Measurements from ENCODE around the gene AIM2. TPM values are rescaled to one million over a fixed set of nuclear protein-coding genes. Genes with fewer than 3 reads are reported as not detected.

AIM2 gene
- total RNA-seq, 3 donors from 2014 or later (not counting 1 experiment from before 2014, with no cell fraction given): 1.1 TPM; not detected in 2

- no peaks in the 10 kb centered on the region for H3K36me3 Mint-ChIP-seq
- H3K36me3 ChIP-seq (ENCODE audit: control insufficient read depth, insufficient read depth, low read length): no peaks in the 10 kb centered on the region
- peaks cover 8 to 16% of the 10 kb centered on the region in 2 donors for H3K4me1 Mint-ChIP-seq
- no peak for DNase-seq
- H3K9me3 ChIP-seq (ENCODE audit: control insufficient read depth, insufficient read depth, low read length): no peaks in the 10 kb centered on the region
- no peak for TF ChIP-seq CTCF (IDR thresholded peaks at IDR 0.05)
- no peak for ATAC-seq
- no peak overlapping the region for H3K27ac ChIP-seq (ENCODE audit: low read length)
- H3K27ac Mint-ChIP-seq: no peak overlapping the region
- WGBS (ENCODE audit: insufficient coverage): 100% methylated on average over 1 of the region's 1 CpG
- no peak overlapping the region for H3K4me3 Mint-ChIP-seq
- H3K27me3 Mint-ChIP-seq (ENCODE audit: low read depth in 2 of 2): peaks cover 16 to 22% of the 10 kb centered on the region in 2 donors
- H3K4me3 ChIP-seq (ENCODE audit: low read length): no peak overlapping the region
- no peaks in the 10 kb centered on the region for H3K9me3 Mint-ChIP-seq
- intact Hi-C loops (cut with micrococcal nuclease): loop anchor here (10.0 kb wide), 2 partner anchors 285 to 985 kb away; no protein-coding TSS in a partner anchor
- H3K27me3 ChIP-seq (ENCODE audit: control insufficient read depth, insufficient read depth, low read length): peaks cover 2% of the 10 kb centered on the region
- peaks cover 14% of the 10 kb centered on the region for H3K4me1 ChIP-seq (ENCODE audit: control insufficient read depth, insufficient read depth, low read length)
Observed at GRCh38 chr1:159079525-159079924, 3.0 kb upstream of the AIM2 start.

- Mint-ChIP-seq H3K4me1 (peaks cover 8 to 16% of the 10 kb centered on the region in 2 donors), H3K36me3 (no peaks in the 10 kb centered on the region), H3K27ac (peak overlapping the region; percentile 68 to 90), H3K4me3 (peak overlapping the region; percentile 46), H3K9me3 (no peaks in the 10 kb centered on the region), H3K27me3 (ENCODE audit: low read depth in 2 of 2) (peaks cover 12 to 20% of the 10 kb centered on the region in 2 donors)
- Histone ChIP-seq H3K27ac (ENCODE audit: low read length) (peak overlapping the region; percentile 69), H3K36me3 (ENCODE audit: control insufficient read depth, insufficient read depth, low read length) (no peaks in the 10 kb centered on the region), H3K4me1 (ENCODE audit: control insufficient read depth, insufficient read depth, low read length) (peaks cover 14% of the 10 kb centered on the region), H3K9me3 (ENCODE audit: control insufficient read depth, insufficient read depth, low read length) (no peaks in the 10 kb centered on the region), H3K27me3 (ENCODE audit: control insufficient read depth, insufficient read depth, low read length) (no peaks in the 10 kb centered on the region), H3K4me3 (ENCODE audit: low read length) (peak overlapping the region; percentile 28)
- WGBS (ENCODE audit: insufficient coverage): 70% methylated on average over 12 of the region's 12 CpGs
- ATAC-seq: peak in 2 of 3 donors; percentile 62 to 86
- intact Hi-C loops (cut with micrococcal nuclease): loop anchor here (2.0 to 10.0 kb wide), 3 partner anchors 69 to 983 kb away; partner anchors contain the start of gene IFI16
- peak; percentile 30 to 90 for DNase-seq
- TF ChIP-seq CTCF (IDR thresholded peaks at IDR 0.05): no peak
Observed at GRCh38 chr1:159077120-159077961, 775 bp upstream of the AIM2 start.

- Mint-ChIP-seq H3K36me3 (no peaks in the 10 kb centered on the region), H3K4me1 (peaks cover 19% of the 10 kb centered on the region in 2 donors), H3K27ac (no peak overlapping the region), H3K9me3 (no peaks in the 10 kb centered on the region), H3K27me3 (ENCODE audit: low read depth in 2 of 2) (peaks cover 8 to 9% of the 10 kb centered on the region in 2 donors), H3K4me3 (no peak overlapping the region)
- Histone ChIP-seq H3K27me3 (ENCODE audit: control insufficient read depth, insufficient read depth, low read length) (no peaks in the 10 kb centered on the region), H3K9me3 (ENCODE audit: control insufficient read depth, insufficient read depth, low read length) (no peaks in the 10 kb centered on the region), H3K4me3 (ENCODE audit: low read length) (no peak overlapping the region), H3K27ac (ENCODE audit: low read length) (no peak overlapping the region), H3K36me3 (ENCODE audit: control insufficient read depth, insufficient read depth, low read length) (no peaks in the 10 kb centered on the region), H3K4me1 (ENCODE audit: control insufficient read depth, insufficient read depth, low read length) (peaks cover 28% of the 10 kb centered on the region)
- peak; percentile 85 for TF ChIP-seq CTCF (IDR thresholded peaks at IDR 0.05)
- intact Hi-C loops (cut with micrococcal nuclease): loop anchor here (1.0 to 10.0 kb wide), 4 partner anchors 277 to 977 kb away; no protein-coding TSS in a partner anchor
- DNase-seq: peak in 1 of 2 donors; percentile 76
- peak in 1 of 3 donors; percentile 46 for ATAC-seq
Observed at GRCh38 chr1:159071970-159072582, 4.5 kb downstream of the AIM2 start.

Measured in natural killer cell (primary cell).